Fibroblast of pulmonary artery (primary cell): ENCODE measurements around the gene SIRPA.

Experiments used
- DNase-seq: peaks from one replicate; pipeline ENCODE4 v3.0.0-alpha.2; 2010; ENCODE audit warnings: low read depth
- H3K4me3 ChIP-seq: replicated peaks from 2 replicates; pipeline ENCODE4 v1.5.1; 2011; ENCODE audit warnings: low read depth, mild to moderate bottlenecking, control low read depth, low read length, moderate library complexity
- TF ChIP-seq, protein P1 (sequence below): IDR thresholded peaks from 2 replicates; pipeline ENCODE4 v1.5.1; 2011; ENCODE audit warnings: mild to moderate bottlenecking, control low read depth, low read length, inconsistent platforms; ENCODE audit errors: missing control alignments

SIRPA gene

DNA sequence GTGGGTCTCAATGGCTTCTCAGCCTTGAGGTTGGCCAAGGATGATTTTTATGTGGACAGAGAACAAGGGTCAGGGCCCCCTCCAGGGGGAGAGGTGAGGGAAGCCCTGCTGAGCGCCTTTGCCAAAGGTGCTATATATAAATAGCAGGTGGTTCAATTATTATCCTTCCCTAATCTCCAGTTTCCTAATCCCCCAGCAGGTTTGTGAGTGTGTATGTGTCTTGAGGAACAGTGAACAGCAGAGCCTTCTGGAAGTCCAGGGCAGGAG is 3.2 kb upstream of the SIRPA start:
- TF ChIP-seq, protein P1, sequence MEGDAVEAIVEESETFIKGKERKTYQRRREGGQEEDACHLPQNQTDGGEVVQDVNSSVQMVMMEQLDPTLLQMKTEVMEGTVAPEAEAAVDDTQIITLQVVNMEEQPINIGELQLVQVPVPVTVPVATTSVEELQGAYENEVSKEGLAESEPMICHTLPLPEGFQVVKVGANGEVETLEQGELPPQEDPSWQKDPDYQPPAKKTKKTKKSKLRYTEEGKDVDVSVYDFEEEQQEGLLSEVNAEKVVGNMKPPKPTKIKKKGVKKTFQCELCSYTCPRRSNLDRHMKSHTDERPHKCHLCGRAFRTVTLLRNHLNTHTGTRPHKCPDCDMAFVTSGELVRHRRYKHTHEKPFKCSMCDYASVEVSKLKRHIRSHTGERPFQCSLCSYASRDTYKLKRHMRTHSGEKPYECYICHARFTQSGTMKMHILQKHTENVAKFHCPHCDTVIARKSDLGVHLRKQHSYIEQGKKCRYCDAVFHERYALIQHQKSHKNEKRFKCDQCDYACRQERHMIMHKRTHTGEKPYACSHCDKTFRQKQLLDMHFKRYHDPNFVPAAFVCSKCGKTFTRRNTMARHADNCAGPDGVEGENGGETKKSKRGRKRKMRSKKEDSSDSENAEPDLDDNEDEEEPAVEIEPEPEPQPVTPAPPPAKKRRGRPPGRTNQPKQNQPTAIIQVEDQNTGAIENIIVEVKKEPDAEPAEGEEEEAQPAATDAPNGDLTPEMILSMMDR: no peak
- H3K4me3 ChIP-seq: no peak overlapping the region

DNA sequence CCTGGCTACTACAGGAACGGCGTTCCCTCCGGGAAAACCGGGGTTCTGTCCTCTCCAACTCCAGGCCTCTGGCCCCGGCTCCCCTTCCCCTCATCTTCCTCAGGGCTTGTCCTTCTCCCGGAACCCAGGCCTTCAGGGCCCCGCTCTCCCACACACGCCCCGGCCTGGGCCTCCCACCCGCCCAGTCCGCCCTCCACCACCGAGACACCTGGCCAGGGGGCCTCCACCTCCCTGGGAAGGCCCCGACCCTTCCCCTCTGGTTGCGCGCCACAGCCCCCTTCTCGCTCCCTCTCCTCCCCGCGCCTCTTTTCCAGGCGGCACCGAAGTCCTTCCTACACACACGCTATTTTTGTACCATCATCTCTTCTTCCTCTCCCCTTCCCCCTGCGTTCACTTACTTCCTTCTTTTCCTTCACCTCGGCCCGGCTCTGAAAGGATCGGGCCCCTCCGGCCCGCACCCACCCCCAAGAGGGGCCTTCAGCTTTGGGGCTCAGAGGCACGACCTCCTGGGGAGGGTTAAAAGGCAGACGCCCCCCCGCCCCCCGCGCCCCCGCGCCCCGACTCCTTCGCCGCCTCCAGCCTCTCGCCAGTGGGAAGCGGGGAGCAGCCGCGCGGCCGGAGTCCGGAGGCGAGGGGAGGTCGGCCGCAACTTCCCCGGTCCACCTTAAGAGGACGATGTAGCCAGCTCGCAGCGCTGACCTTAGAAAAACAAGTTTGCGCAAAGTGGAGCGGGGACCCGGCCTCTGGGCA is 1.3 kb upstream of the SIRPA start:
- TF ChIP-seq, protein P1: no peak
- peak overlapping the region; percentile 81 for H3K4me3 ChIP-seq
- peak; percentile 80 for DNase-seq

More for the DNA sequence above, 3.2 kb upstream of the SIRPA start:
- no peak for DNase-seq

DNA sequence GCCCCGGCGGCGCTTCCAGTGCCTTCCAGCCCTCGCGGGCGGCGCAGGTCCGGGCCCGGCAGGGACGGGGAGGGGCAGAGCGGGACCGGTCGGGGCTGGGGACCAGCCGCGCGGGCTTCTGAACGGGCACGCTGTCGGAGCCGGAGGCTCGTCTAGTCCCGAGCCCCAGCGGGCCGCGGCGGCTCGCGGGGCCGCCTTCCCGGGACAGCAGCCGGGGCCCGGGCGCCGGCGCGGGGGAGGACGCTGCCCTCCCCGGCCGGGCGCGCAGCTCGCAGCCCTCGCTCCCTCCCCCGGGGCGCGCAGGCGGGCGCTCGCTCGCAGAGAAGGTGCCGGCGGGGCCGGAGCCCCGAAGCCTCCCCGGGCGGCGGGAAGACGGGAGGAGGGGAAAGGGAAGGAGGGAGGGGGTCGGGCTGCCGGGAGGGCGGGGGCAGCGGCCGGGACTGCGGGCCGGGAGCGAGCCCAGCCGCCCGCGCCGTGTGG is 696 bp upstream of the SIRPA start:
- H3K4me3 ChIP-seq: peak overlapping the region; percentile 81
- DNase-seq: no peak
- TF ChIP-seq, protein P1: no peak

DNA sequence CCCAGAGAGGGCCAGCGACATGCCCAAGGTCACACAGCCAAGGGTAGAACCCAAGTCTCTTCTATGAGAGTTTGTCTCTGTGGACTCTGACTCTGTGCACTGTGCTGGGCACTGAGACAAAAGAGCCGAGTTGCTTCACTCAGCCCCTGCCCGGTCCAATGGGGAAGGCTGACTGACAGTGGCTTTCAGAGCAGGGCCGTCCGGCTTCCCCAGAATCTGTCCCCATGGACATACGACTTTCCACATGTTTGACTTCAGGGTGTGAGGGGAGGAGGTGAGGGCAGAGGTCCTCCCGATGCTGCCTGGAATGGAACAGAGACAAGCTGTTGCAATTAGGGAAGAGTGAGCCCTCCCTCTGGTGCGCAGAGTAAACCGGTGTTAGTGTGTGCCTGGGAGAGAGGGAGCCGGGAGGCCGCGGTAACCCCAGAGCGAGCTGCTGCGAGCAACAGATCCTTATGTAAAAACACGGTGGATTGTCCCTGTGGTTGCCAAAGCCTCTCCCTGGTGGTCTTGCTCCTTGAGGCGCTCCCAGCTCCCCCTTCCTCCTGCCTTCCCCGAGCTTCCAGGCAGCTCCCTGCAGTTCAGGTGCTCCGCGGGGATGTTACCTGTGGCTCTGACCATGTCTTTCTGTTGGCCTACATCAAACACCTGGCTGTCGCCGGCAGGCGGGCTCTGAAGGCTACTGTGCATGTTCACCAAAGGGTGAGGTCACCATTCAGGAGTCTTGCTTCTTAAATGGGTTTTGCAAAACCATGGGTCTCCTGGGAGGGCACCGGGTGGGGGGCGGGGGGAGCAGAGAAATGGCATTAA is 672 bp downstream of the SIRPA start:
- no peak for DNase-seq
- H3K4me3 ChIP-seq: peak overlapping the region; percentile 81
- TF ChIP-seq, protein P1: no peak

DNA sequence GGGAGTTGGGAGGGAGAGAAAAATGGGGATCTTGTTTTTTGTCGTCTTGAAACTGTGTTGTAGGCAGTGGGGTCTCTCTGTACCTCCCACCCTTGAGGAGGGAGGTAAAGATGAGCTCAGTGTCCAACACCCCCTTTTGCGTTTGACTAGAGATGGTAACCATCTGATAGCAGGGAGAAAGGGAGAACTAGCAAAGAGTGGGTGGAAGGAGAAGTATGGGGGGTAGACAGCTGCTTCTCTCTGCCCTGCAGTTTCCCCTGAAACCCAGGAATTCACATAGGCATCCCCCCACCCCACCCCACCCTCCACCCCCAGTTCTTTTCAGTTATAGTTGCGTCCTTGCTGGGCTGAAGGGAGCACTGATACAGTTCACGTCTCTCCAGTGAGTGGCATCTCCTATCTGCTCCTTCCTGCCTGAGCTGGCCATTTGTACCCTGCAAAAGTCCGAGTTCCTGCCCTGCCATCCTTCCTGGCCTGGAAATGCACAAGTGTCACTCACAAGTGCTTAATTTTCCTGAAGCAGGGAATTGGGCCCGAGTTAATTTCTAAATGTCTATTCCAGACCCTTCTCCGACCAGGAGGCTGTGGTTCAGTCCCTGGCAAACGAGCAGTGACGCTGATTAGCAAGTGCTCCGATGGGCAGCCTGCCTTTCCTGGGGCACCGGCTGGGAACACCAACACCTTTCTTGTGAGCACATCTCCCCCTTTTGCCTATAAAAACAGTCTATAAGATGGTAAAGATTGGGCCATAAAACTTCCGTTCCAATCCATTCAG is 1.5 kb downstream of the SIRPA start:
- peak overlapping the region; percentile 81 for H3K4me3 ChIP-seq
- DNase-seq: no peak

DNA sequence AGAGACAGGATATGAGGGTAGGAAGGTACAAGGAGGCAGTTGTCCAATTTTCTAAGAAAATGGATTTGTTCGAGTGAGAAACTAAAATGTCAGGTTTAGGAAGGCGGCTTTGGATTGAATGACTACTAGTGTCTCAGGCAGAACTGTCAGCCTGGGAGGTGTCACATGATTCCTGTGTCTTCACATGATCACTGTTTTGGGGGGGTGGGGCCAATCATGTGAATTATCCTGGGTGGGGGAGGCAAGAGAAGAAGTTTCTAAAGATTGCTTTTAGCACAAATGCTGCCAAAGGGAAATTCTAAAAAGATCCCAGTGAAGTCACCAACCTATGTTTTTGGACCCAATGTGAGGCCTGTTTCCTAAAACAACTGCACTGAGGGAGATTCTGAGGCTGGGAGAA is 2.3 kb downstream of the SIRPA start:
- peak; percentile 41 for DNase-seq
- H3K4me3 ChIP-seq: no peak overlapping the region
- TF ChIP-seq, protein P1: no peak

More for the DNA sequence above, 1.5 kb downstream of the SIRPA start:
- TF ChIP-seq, protein P1: no peak
